H1 (cell line): ENCODE measurements around the gene SLC6A3. TPM values are rescaled to one million over a fixed set of nuclear protein-coding genes. Genes with fewer than 3 reads are reported as not detected.

Experiments used
- CTCF ChIA-PET: fragments of 300-600 bp; sonication (Branson Sonifier 250); formaldehyde crosslinking; loops from one replicate; lab custom pipeline; 2021; ENCODE audit not compliant: partially characterized antibody; lab: Charles Lee
- POLR2A ChIA-PET: fragments of 300-600 bp; sonication (Branson Sonifier 250); formaldehyde crosslinking; loops from one replicate; lab custom pipeline; 2021; ENCODE audit warnings: inconsistent platforms; ENCODE audit not compliant: partially characterized antibody; lab: Charles Lee
- DNase-seq, 2 experiments: peaks; one replicate each; pipeline versions ENCODE4 v3.0.0 to v3.0.0-alpha.2; 2010 to 2022; ENCODE audit warnings: low spot score in 2 of 2, low read depth in 1 of 2, mixed read lengths in 1 of 2
- FAIRE-seq: peaks from 2 replicates; lab custom pipeline; 2011; peaks lifted over from hg19 to GRCh38; lab: Jason Lieb, UNC
- H2AFZ ChIP-seq: 2 replicates; pipeline ENCODE4 v1.8.1; 2012; ENCODE audit warnings: low read length, inconsistent platforms
- H2AK5ac ChIP-seq: 2 replicates; pipeline ENCODE4 v1.6.1; 2013; ENCODE audit warnings: low read depth, low read length
- H2BK120ac ChIP-seq: replicated peaks from 2 replicates; pipeline ENCODE3; 2013; ENCODE audit warnings: low read depth, low read length, inconsistent platforms
- H2BK12ac ChIP-seq: 2 replicates; pipeline ENCODE4 v1.6.1; 2013; ENCODE audit warnings: low read depth, low read length
- H2BK15ac ChIP-seq: 2 replicates; pipeline ENCODE4 v1.6.1; 2013; ENCODE audit warnings: low read length
- H2BK20ac ChIP-seq: 2 replicates; pipeline ENCODE4 v1.6.1; 2013; ENCODE audit warnings: low read length
- H2BK5ac ChIP-seq: 2 replicates; pipeline ENCODE4 v1.6.1; 2013; ENCODE audit warnings: low read depth, low read length
- H3K14ac ChIP-seq: 2 replicates; pipeline ENCODE4 v1.6.1; 2013; ENCODE audit warnings: inconsistent platforms; ENCODE audit not compliant: insufficient read length
- H3K18ac ChIP-seq: 2 replicates; pipeline ENCODE4 v1.6.1; 2013; ENCODE audit warnings: low read length; ENCODE audit errors: extremely low read depth
- H3K23ac ChIP-seq: 2 replicates; pipeline ENCODE4 v1.6.1; 2013; ENCODE audit warnings: inconsistent platforms; ENCODE audit not compliant: insufficient read length
- H3K23me2 ChIP-seq: 2 replicates; pipeline ENCODE4 v1.6.1; 2013; ENCODE audit warnings: low read depth, low read length
- H3K27ac ChIP-seq: 2 replicates; pipeline ENCODE4 v1.6.1; 2011; ENCODE audit warnings: low read depth, low read length, inconsistent platforms
- H3K27me3 ChIP-seq, 4 experiments: replicated peaks in 1 of 4; 1 replicate in 1 of 4; 2 replicates in 3 of 4; pipeline versions ENCODE4 v1.6.1 to v1.8.1; 2011 to 2013; ENCODE audit warnings: low read length in 3 of 4, mild to moderate bottlenecking in 3 of 4, inconsistent platforms in 2 of 4, mixed read lengths in 2 of 4, moderate library complexity in 1 of 4; ENCODE audit not compliant: control insufficient read depth in 3 of 4, insufficient read depth in 3 of 4; ENCODE audit errors: extremely low read depth in 1 of 4
- H3K36me3 ChIP-seq, 4 experiments: 2 replicates each; pipeline versions ENCODE4 v1.6.1 to v1.8.1; 2011 to 2013; ENCODE audit warnings: mild to moderate bottlenecking in 4 of 4, low read length in 3 of 4, moderate library complexity in 2 of 4, control low read depth in 1 of 4, inconsistent platforms in 1 of 4; ENCODE audit not compliant: insufficient read depth in 4 of 4, control insufficient read depth in 2 of 4
- H3K4ac ChIP-seq: replicated peaks from 2 replicates; pipeline ENCODE3; 2013; ENCODE audit warnings: low read length, low read depth, mixed read lengths, inconsistent platforms; ENCODE audit not compliant: insufficient read length
- H3K4me1 ChIP-seq, 4 experiments: replicated peaks in 1 of 4; 1 replicate in 1 of 4; 2 replicates in 3 of 4; pipeline versions ENCODE4 v1.6.1 to v1.8.1; 2011 to 2013; ENCODE audit warnings: low read length in 3 of 4, inconsistent platforms in 2 of 4, mixed read lengths in 1 of 4; ENCODE audit not compliant: insufficient read depth in 4 of 4, control insufficient read depth in 3 of 4
- H3K4me2 ChIP-seq, 2 experiments: 2 replicates each; pipeline versions ENCODE4 v1.6.1 to v1.8.1; 2011 to 2013; ENCODE audit warnings: low read depth in 2 of 2, low read length in 2 of 2, control low read depth in 1 of 2, inconsistent platforms in 1 of 2, mild to moderate bottlenecking in 1 of 2; ENCODE audit not compliant: insufficient read depth in 1 of 2
- H3K4me3 ChIP-seq, 4 experiments: fragments of 200-600, 300-600 bp in 1 of 4; sonication (generic), shearing (Covaris generic), sonication (Bioruptor Twin) in 1 of 4; 2 replicates each; pipeline versions ENCODE4 v1.5.1 to v1.8.1; 2011 to 2016; ENCODE audit warnings: low read length in 4 of 4, low read depth in 3 of 4, control low read depth in 2 of 4, inconsistent platforms in 2 of 4, mild to moderate bottlenecking in 2 of 4, mixed read lengths in 1 of 4, moderate library complexity in 1 of 4; ENCODE audit not compliant: insufficient read depth in 2 of 4; ENCODE audit errors: extremely low read depth in 1 of 4
- H3K56ac ChIP-seq: replicated peaks from 2 replicates; pipeline ENCODE3; 2013; ENCODE audit warnings: low read depth, mild to moderate bottlenecking, mixed read lengths, low read length, inconsistent platforms; ENCODE audit not compliant: insufficient read length
- H3K79me1 ChIP-seq: 2 replicates; pipeline ENCODE4 v1.6.1; 2013; ENCODE audit warnings: low read depth, low read length, control low read depth
- H3K79me2 ChIP-seq, 2 experiments: 2 replicates each; pipeline versions ENCODE4 v1.6.1 to v1.8.1; 2012 to 2013; ENCODE audit warnings: low read length in 2 of 2, mild to moderate bottlenecking in 2 of 2, inconsistent platforms in 1 of 2; ENCODE audit not compliant: insufficient read depth in 2 of 2, control insufficient read depth in 1 of 2
- H3K9ac ChIP-seq, 4 experiments: replicated peaks in 1 of 4; 1 replicate in 1 of 4; 2 replicates in 3 of 4; pipeline versions ENCODE4 v1.6.1 to v1.8.1; 2011 to 2013; ENCODE audit warnings: low read depth in 3 of 4, low read length in 3 of 4, control low read depth in 2 of 4, mild to moderate bottlenecking in 2 of 4, moderate library complexity in 2 of 4, inconsistent platforms in 1 of 4; ENCODE audit errors: extremely low read depth in 1 of 4
- H3K9me3 ChIP-seq, 2 experiments: 2 replicates each; pipeline versions ENCODE4 v1.6.1 to v1.8.1; 2012 to 2013; ENCODE audit warnings: mild to moderate bottlenecking in 2 of 2, moderate library complexity in 2 of 2, control low read depth in 1 of 2, inconsistent platforms in 1 of 2, low read depth in 1 of 2, low read length in 1 of 2, mixed read lengths in 1 of 2; ENCODE audit not compliant: insufficient read depth in 2 of 2
- H4K20me1 ChIP-seq, 2 experiments: replicated peaks in 1 of 2; 2 replicates each; pipeline versions ENCODE3 to v1.8.1; 2011 to 2013; ENCODE audit warnings: inconsistent platforms in 2 of 2, low read length in 2 of 2, mild to moderate bottlenecking in 1 of 2; ENCODE audit not compliant: insufficient read depth in 2 of 2, control insufficient read depth in 1 of 2
- H4K5ac ChIP-seq: 2 replicates; pipeline ENCODE4 v1.6.1; 2013; ENCODE audit warnings: low read length, low read depth, mixed read lengths, inconsistent platforms; ENCODE audit not compliant: insufficient read length
- H4K8ac ChIP-seq: 2 replicates; pipeline ENCODE4 v1.8.0; 2013; ENCODE audit warnings: mild to moderate bottlenecking, moderate library complexity, low read length, inconsistent platforms; ENCODE audit not compliant: insufficient read depth; ENCODE audit errors: extremely low read depth
- H4K91ac ChIP-seq: replicated peaks from 2 replicates; pipeline ENCODE3; 2013; ENCODE audit warnings: low read length, mixed read lengths, inconsistent platforms; ENCODE audit not compliant: insufficient read length
- GABPA ChIP-seq: IDR thresholded peaks from 2 replicates; pipeline ENCODE4 v1.6.1; 2011; ENCODE audit warnings: mild to moderate bottlenecking, low read length, moderate library complexity, borderline replicate concordance; ENCODE audit not compliant: insufficient read depth
- JUND ChIP-seq: IDR thresholded peaks from 2 replicates; pipeline ENCODE4 v1.6.1; 2011; ENCODE audit warnings: mild to moderate bottlenecking, improper control_type of control experiment, low read length
- WGBS, 2 experiments: shearing (Covaris generic) in 1 of 2; methylation state at CpG; one replicate each; pipeline versions ENCODE4 v1.1.6 to v1.1.7; 2013 to 2015; ENCODE audit warnings: low lambda C conversion rate in 2 of 2, mixed read lengths in 2 of 2, inconsistent platforms in 1 of 2, low coverage in 1 of 2, missing lambda C conversion rate in 1 of 2; ENCODE audit not compliant: insufficient replicate concordance in 2 of 2, insufficient coverage in 1 of 2, insufficient read length in 1 of 2; ENCODE audit errors: extremely low coverage in 1 of 2, missing lambda C conversion rate in 1 of 2; 5-methylcytosine and 5-hydroxymethylcytosine counted together
- polyA plus RNA-seq, 7 experiments: library from polyadenylated mRNA; depleted of rRNA in 3 of 7; stranded (reverse) in 5 of 7; unstranded in 2 of 7; fragments of >200 nt in 5 of 7; fragments of 200-250 nt in 2 of 7; gene quantifications; 1 replicate in 5 of 7; 2 replicates in 1 of 7; 4 replicates in 1 of 7; pipeline versions ENCODE4 v1.2.1 to v1.2.3, GENCODE V29; 2011 to 2013; ENCODE audit warnings: missing spikeins in 2 of 7, mixed read lengths in 2 of 7
- total RNA-seq: library from RNA; stranded (reverse); fragmentation: NEBNext Ultra II Directional; extraction: Animal tissue kit (Norgen Biotek cat#: 25700); gene quantifications from 2 replicates; pipeline ENCODE4 v1.2.1, GENCODE V29; 2021
- TF ChIP-seq, protein P1 (sequence below): IDR thresholded peaks from 2 replicates; pipeline ENCODE4 v1.6.1; 2011; ENCODE audit warnings: low read length, improper control_type of control experiment

SLC6A3 gene
- total and polyA plus RNA-seq, 2 of the 8 experiments (the other 6 are each of a cell fraction or from before 2014, with no cell fraction given): 0.48 to 0.91 TPM

DNA sequence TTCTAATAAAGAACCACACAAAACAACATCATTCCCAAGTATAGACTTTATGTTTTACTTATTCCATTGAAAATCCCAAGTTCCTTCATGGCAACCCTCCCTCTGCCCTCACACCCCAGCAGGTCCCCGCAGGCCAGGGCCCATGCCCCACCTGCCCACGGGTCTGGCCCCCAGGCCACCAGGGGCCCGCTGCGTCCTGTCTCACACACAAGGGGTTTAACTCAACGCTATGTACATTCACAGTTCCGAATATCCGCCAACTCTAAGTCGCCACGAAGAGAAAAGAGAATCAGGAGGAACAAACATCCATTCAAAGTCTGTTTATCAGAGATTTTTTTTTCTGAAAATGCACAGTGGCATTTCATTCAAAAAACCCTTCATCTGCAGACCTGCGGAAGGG is 16.2 kb upstream of the SLC6A3 start:
- H3K23ac ChIP-seq: no peak overlapping the region
- no peaks in the 10 kb centered on the region for H3K23me2 ChIP-seq
- H2BK15ac ChIP-seq: no peak overlapping the region
- no peak overlapping the region for H3K27ac ChIP-seq
- peaks cover 0 to 10% of the 10 kb centered on the region in 2 experiments for H4K20me1 ChIP-seq
- H2BK5ac ChIP-seq: no peak overlapping the region
- no peak overlapping the region for H3K56ac ChIP-seq
- H3K79me1 ChIP-seq: peaks cover 10% of the 10 kb centered on the region; the same call in 1 of the 2 replicates
- no peaks in the 10 kb centered on the region for H3K4me1 ChIP-seq
- POLR2A ChIA-PET: interaction anchor here (0.9 kb wide), 2 partner anchors 14 to 81 kb away, joined by 3 to 5 read pairs; no protein-coding TSS in a partner anchor
- no peak overlapping the region for H3K14ac ChIP-seq
- no peaks in the 10 kb centered on the region; a peak in 1 of 7 replicates for H3K27me3 ChIP-seq
- no peak overlapping the region for H3K4me3 ChIP-seq
- H2AFZ ChIP-seq: no peak overlapping the region
- TF ChIP-seq GABPA (no peak), JUND (no peak)
- TF ChIP-seq, protein P1, sequence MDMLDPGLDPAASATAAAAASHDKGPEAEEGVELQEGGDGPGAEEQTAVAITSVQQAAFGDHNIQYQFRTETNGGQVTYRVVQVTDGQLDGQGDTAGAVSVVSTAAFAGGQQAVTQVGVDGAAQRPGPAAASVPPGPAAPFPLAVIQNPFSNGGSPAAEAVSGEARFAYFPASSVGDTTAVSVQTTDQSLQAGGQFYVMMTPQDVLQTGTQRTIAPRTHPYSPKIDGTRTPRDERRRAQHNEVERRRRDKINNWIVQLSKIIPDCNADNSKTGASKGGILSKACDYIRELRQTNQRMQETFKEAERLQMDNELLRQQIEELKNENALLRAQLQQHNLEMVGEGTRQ: no peak
- no peak overlapping the region for H3K4me2 ChIP-seq
- H3K4ac ChIP-seq: no peak overlapping the region
- DNase-seq (no peak), FAIRE-seq (no peak)
- H3K18ac ChIP-seq: no peak overlapping the region
- H2BK20ac ChIP-seq: no peak overlapping the region
- no peak overlapping the region for H2BK120ac ChIP-seq
- peaks cover 28 to 41% of the 10 kb centered on the region in 2 experiments for H3K9me3 ChIP-seq
- 92% methylated on average over 10 of the region's 10 CpGs; no CpG with 5 or more reads in 1 of the 2 experiments for WGBS, 2 experiments
- H2AK5ac ChIP-seq: no peak overlapping the region
- H3K36me3 ChIP-seq: peaks cover 17 to 86% (median 66%) of the 10 kb centered on the region in 4 experiments
- H2BK12ac ChIP-seq: no peak overlapping the region
- H3K79me2 ChIP-seq: peaks cover 0 to 3% of the 10 kb centered on the region in 2 experiments; a peak in 1 of 4 replicates
- H4K5ac ChIP-seq: no peak overlapping the region
- H3K9ac ChIP-seq: no peak overlapping the region
- CTCF ChIA-PET: no interaction called here
- H4K8ac ChIP-seq: no peak overlapping the region
- H4K91ac ChIP-seq: no peak overlapping the region
